DND-41 (cell line): ENCODE measurements around the gene LCORL.

Source experiments
- CTCF ChIP-seq: IDR thresholded peaks from 2 replicates; pipeline ENCODE4 v1.5.1; 2012; ENCODE audit warnings: borderline replicate concordance, low read length, moderate library complexity, mild to moderate bottlenecking; ENCODE audit not compliant: poor library complexity, severe bottlenecking; ENCODE audit errors: extremely low read depth
- EZH2 ChIP-seq: IDR thresholded peaks from 3 replicates; pipeline ENCODE4 v1.6.1; 2012; ENCODE audit warnings: borderline replicate concordance, low read depth, mild to moderate bottlenecking, moderate library complexity, low read length, inconsistent platforms; ENCODE audit not compliant: severe bottlenecking

DNA sequence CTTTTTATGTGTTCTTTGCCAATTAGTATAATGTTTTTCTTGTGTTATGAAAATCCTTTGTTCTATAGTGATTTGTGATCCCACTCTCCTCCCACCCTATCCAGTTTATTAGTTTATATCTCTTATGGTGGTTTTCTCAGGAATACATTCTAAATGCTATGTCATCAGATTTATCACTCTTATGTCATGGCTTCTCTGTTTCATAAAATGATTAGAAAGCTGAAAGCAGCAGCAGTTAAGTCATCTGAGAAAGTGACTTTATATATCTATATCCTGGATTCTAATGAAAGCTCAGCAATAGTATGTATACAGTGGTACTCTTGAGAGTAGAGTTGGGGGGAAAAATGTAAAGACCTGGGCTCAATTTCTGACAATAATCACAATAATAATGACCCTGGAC is 169.6 kb downstream of the LCORL start:
- no peak for TF ChIP-seq CTCF
- no peak for TF ChIP-seq EZH2
